ENCODE measurements around the gene CAMK1G.

Gene CAMK1G

DNA sequence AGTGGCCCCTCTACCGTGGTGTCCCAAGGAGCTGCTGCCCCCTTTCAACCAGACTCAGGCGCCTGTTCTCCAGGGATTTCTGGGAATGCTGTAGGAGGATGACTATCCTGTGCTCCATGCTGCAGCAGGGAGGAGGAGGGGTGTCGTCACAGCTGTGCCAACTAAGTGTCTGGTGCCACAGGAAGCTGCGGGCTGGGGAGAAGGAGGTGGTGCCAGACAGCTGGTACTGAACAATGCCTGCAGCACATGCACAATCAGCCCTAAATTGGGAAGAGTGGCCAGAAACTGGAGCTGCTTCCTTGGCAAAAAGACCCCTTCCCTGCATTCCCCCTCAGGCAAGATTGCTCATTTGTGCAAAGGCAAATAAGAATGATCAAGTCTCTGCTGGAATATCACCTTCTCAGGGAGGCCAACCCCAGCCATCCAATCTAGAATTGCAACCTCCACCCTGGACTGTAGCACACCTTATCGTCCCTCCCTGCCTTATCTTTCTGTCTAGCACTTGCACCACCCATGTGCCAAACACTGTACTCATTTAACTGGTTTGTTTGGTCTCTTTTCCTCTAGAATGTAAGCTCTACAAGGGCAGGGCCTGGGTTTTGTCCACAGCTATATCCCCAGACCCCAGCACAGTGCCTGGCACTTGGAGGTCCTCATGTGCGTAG lies 35.4 kb downstream of the CAMK1G start:
- no peak for DNase-seq (ENCODE audit: low spot score)

DNA sequence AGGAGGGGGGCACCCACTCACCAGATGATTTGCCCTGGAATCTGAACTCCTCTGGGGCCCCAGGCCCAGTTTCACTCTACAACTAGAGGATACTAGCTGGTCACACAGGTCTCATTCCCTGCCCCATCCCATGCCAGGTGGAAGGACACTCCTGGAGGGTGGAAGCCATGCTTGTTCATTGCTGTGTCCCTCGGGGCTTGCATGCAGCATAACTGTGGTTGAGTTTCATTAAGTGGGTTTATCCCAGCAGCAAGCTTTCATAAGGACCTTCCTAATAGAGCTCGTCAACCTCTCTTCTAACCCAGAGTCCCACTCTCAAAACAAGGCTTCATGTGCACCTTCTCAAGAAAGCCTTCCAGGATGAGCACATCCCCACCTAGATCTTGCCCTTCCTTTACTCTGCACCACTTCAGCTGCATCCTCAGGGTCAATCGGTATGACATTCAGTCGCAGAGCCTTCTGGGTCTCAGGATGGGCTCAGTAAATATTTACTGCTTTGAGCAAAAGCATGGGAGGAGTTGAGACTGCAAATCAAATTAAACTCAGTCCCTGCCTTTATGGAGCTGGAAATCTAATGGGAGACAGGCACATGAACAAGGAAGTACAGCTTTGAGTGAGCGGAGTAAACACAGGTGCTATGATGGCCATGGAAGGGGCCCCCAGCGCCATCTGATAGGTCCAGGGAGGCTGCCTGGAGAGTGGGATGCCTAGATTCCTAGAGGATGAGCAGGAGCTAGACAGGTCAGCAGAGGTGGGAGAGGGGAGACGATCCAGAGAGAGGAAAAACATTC lies 36.4 kb downstream of the CAMK1G start:
- DNase-seq (ENCODE audit: low spot score): no peak

DNA sequence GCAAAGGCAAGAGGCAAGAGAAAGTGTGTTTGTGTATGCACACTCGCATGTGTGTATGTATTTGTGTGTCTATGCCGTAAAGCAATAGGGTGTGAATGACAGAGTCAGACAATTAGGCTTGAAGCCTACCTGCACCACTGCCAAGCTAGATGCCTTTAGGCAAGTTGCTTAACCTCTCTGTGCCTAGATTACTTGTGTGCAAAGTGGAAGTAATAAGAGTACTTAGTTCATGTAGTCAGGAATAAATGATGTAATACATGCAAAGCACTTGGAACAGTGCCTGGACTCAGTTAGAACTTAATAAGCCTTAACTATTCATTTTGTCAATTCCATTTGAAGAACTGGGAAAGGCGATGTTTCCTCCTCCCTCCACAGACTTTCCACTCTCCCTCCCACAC lies 37.0 kb downstream of the CAMK1G start:
- no peak for DNase-seq (ENCODE audit: low spot score)

GRCh38 chr1:209621286-209621685 lies 37.8 kb downstream of the CAMK1G start:
- no peak for DNase-seq (ENCODE audit: low spot score)

DNA sequence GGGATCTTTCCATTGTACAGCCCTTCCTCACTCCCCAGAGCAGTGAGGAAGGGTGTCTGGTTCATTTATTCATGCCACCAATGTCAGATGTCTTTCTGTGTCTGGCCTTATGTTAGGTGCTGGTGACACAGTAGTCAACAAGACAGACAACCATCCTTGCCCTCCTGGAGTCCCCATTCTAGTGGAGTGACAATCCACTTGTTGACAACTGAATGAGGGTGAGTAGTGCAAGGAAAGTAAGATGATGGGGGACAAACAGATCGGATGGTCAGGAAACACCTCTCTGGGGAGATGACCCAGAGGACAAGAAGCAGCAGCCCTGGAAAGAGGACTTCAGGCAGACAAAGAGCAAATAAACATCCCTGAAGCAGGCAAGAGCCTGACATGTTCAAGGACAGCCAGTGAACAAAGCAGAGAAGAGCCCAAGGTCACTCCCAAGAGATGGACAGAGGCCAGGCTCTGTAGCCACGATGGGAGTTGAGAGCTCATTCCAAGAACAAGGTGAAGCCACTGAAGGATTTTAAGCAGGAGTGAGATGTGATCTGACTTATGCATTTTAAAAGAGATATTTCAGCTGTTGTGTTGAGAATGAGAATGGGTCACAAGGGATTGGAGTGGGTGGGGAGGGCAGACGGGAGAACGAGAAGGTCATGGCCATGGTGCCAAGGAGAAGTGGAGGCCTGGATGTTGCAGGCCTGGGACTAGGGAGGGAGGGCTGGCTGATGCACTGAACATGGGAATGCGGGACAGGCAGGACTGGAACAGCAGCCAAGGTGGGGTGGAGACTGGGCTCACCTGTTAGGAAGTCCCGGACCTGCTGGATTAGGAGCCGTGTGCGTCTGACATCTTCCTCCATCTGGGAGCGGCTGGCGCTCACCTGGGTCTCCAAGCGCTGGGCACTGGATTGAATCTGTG lies 38.5 kb downstream of the CAMK1G start:
- DNase-seq (ENCODE audit: low spot score): no peak

GRCh38 chr1:209622841-209623829 lies 39.6 kb downstream of the CAMK1G start:
- DNase-seq (ENCODE audit: low spot score): no peak

- DNase-seq (ENCODE audit: low spot score): no peak
Observed at GRCh38 chr1:209624558-209625549, 41.3 kb downstream of the CAMK1G start.

- DNase-seq (ENCODE audit: low spot score): no peak
Observed at GRCh38 chr1:209625791-209626285, 42.3 kb downstream of the CAMK1G start.

DNA sequence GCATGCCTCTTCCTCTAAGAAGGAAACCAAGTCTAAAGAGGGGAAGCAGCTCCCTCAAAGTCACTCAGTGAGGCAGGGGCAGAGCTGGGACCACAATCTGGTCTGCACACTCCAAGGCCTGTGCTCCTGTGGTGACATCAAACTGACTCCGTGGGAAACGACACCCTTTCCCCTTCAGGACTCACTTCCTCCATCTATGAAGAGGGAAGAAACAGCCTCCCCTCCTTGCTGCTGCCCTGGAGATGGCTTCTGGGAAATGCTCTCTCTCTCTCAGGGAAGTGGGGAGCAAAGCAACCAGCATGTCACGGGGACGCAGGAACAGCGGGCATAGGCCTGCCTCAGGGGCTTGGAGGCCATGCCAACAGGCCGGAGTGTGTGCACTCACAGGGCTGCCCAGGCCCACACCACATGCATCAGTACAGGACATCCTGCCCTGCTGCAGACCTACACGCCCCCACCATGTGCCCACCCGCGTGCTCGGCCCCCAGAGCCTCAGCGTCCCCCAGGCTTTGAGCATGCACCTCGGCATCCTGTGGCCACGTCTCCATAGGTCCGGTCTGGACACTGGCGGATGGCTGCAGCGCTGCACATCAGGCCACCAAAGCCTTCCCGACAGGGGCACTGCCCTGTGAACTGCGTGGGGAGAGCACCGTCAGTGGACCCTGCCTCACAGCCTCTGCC lies 43.0 kb downstream of the CAMK1G start:
- DNase-seq (ENCODE audit: low spot score): no peak

DNA sequence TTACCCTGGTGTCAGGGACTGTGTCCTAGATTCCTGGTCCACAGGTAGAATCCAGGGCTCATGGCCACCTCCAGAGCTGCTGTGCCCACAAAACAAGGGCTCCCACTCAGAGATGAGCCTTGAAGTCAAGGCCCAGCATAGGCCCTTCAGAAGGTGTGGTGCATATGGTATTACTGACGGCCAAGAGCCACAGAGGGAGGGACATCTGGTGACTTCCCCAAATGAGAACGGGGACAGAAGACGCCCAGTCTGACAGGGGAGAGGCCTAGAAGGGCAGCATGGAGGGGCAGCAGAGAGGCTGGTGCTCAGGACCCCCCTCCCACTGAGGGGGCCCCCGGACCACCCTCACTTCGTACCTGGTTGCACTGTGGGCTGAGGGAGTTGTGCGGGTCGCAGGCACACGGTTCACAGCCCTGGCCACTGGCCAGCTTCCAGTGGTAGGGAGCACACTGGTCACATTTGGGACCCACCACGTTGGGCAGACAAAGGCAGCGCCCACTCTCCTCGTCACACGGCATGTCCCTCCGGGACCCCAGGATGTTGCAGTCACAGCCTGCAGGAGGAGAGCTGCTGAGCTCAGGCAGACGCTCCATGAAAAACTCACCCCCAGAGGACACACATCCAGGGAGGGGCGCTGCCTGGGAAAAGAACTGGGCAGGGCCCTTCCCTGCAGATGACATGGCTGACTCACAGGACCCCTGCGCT lies 43.7 kb downstream of the CAMK1G start:
- DNase-seq (ENCODE audit: low spot score): no peak

- peak; percentile 76 for DNase-seq (ENCODE audit: low spot score)
Observed at GRCh38 chr1:209627732-209628196, 44.2 kb downstream of the CAMK1G start.

DNA sequence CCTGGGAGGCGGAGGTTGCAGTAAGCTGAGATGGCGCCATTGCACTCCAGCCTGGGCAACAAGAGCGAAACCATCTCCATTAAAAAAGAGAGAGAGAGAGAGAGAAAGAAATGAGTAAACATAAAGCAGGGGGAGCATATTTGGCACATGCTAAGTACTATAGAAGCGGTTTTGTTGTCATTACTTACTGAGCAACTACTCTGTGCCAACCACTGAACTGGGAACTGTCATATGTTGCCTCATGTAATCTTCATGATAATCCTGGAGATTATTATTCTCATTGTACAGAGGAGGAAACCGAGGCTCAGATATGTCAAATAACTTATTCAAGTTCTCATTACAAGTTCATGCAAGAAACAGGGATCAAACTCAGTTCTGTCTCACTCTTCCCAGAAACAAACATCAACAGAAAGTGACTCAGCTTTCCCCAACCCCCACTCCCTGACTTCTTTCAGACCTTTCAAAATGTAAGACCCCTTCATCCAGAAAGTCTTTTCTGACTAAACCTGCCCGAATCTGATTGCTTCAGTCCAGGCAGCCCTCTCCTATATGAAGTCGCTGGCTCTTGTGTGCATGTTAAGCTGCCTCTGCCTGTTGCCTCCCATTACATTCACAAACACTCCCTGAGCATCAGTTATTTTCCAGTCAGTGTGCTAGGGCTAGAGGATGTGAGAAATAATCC lies 45.2 kb downstream of the CAMK1G start:
- DNase-seq (ENCODE audit: low spot score): no peak

GRCh38 chr1:209629621-209630382 lies 46.3 kb downstream of the CAMK1G start:
- no peak for DNase-seq (ENCODE audit: low spot score)

DNA sequence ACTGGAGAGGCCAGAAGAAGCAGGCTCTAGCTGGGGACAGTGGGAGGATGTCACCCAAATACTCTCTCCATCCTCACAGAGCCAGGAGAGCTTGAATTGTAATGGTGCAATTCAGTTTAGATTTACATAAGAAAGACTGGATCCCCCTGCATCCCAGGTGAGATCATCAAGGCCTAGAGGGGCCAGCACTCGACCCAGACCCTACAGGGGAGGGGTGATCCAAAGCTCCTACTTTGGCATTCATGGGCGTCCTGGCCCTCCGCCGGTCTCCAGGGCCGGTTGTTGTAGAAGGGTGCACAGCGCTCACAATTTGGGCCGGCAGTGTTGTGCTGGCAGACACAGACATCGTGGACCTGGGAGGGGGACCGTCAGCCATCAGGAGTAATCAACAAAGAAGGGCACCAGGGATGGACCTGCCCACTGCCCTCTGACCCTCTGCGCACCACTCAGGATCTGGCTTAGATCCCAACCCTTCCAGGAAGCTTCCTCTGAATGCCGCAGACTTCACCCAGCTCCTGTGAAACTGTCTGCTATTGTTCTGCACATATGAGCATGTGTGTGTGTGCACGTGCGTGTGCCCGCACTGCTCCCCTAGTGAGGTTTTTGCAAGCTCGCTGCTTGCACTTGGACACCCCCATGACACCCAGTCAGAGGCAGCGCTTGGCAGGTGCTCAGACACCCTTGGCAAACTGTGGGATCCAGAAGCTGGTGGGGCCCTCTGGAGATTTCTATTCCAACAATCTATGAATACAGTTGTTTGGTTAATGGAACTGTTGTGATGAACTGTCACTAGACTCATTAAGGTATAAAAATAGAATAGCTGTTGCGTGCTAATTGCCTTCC lies 47.1 kb downstream of the CAMK1G start:
- no peak for DNase-seq (ENCODE audit: low spot score)

GRCh38 chr1:209633335-209633997 lies 50.0 kb downstream of the CAMK1G start:
- no peak for DNase-seq (ENCODE audit: low spot score)
